H1 (cell line): ENCODE data around the gene EVI5. TPM values are rescaled to one million over a fixed set of nuclear protein-coding genes. Genes with fewer than 3 reads are reported as not detected.

Experiments used
- CTCF ChIA-PET: fragments of 300-600 bp; sonication (Branson Sonifier 250); formaldehyde crosslinking; loops from one replicate; lab custom pipeline; 2021; ENCODE audit not compliant: partially characterized antibody; lab: Charles Lee
- POLR2A ChIA-PET: fragments of 300-600 bp; sonication (Branson Sonifier 250); formaldehyde crosslinking; loops from one replicate; lab custom pipeline; 2021; ENCODE audit warnings: inconsistent platforms; ENCODE audit not compliant: partially characterized antibody; lab: Charles Lee
- DNase-seq, 2 experiments: peaks; one replicate each; pipeline versions ENCODE4 v3.0.0 to v3.0.0-alpha.2; 2010 to 2022; ENCODE audit warnings: low spot score in 2 of 2, low read depth in 1 of 2, mixed read lengths in 1 of 2
- FAIRE-seq: peaks from 2 replicates; lab custom pipeline; 2011; peaks lifted over from hg19 to GRCh38; lab: Jason Lieb, UNC
- H2AFZ ChIP-seq: 2 replicates; pipeline ENCODE4 v1.8.1; 2012; ENCODE audit warnings: low read length, inconsistent platforms
- H2AK5ac ChIP-seq: 2 replicates; pipeline ENCODE4 v1.6.1; 2013; ENCODE audit warnings: low read depth, low read length
- H2BK120ac ChIP-seq: replicated peaks from 2 replicates; pipeline ENCODE3; 2013; ENCODE audit warnings: low read depth, low read length, inconsistent platforms
- H2BK12ac ChIP-seq: 2 replicates; pipeline ENCODE4 v1.6.1; 2013; ENCODE audit warnings: low read depth, low read length
- H2BK15ac ChIP-seq: 2 replicates; pipeline ENCODE4 v1.6.1; 2013; ENCODE audit warnings: low read length
- H2BK20ac ChIP-seq: 2 replicates; pipeline ENCODE4 v1.6.1; 2013; ENCODE audit warnings: low read length
- H2BK5ac ChIP-seq: 2 replicates; pipeline ENCODE4 v1.6.1; 2013; ENCODE audit warnings: low read depth, low read length
- H3K14ac ChIP-seq: 2 replicates; pipeline ENCODE4 v1.6.1; 2013; ENCODE audit warnings: inconsistent platforms; ENCODE audit not compliant: insufficient read length
- H3K18ac ChIP-seq: 2 replicates; pipeline ENCODE4 v1.6.1; 2013; ENCODE audit warnings: low read length; ENCODE audit errors: extremely low read depth
- H3K23ac ChIP-seq: 2 replicates; pipeline ENCODE4 v1.6.1; 2013; ENCODE audit warnings: inconsistent platforms; ENCODE audit not compliant: insufficient read length
- H3K23me2 ChIP-seq: 2 replicates; pipeline ENCODE4 v1.6.1; 2013; ENCODE audit warnings: low read depth, low read length
- H3K27ac ChIP-seq: 2 replicates; pipeline ENCODE4 v1.6.1; 2011; ENCODE audit warnings: low read depth, low read length, inconsistent platforms
- H3K27me3 ChIP-seq, 4 experiments: replicated peaks in 1 of 4; 1 replicate in 1 of 4; 2 replicates in 3 of 4; pipeline versions ENCODE4 v1.6.1 to v1.8.1; 2011 to 2013; ENCODE audit warnings: low read length in 3 of 4, mild to moderate bottlenecking in 3 of 4, inconsistent platforms in 2 of 4, mixed read lengths in 2 of 4, moderate library complexity in 1 of 4; ENCODE audit not compliant: control insufficient read depth in 3 of 4, insufficient read depth in 3 of 4; ENCODE audit errors: extremely low read depth in 1 of 4
- H3K36me3 ChIP-seq, 4 experiments: 2 replicates each; pipeline versions ENCODE4 v1.6.1 to v1.8.1; 2011 to 2013; ENCODE audit warnings: mild to moderate bottlenecking in 4 of 4, low read length in 3 of 4, moderate library complexity in 2 of 4, control low read depth in 1 of 4, inconsistent platforms in 1 of 4; ENCODE audit not compliant: insufficient read depth in 4 of 4, control insufficient read depth in 2 of 4
- H3K4ac ChIP-seq: replicated peaks from 2 replicates; pipeline ENCODE3; 2013; ENCODE audit warnings: low read length, low read depth, mixed read lengths, inconsistent platforms; ENCODE audit not compliant: insufficient read length
- H3K4me1 ChIP-seq, 4 experiments: replicated peaks in 1 of 4; 1 replicate in 1 of 4; 2 replicates in 3 of 4; pipeline versions ENCODE4 v1.6.1 to v1.8.1; 2011 to 2013; ENCODE audit warnings: low read length in 3 of 4, inconsistent platforms in 2 of 4, mixed read lengths in 1 of 4; ENCODE audit not compliant: insufficient read depth in 4 of 4, control insufficient read depth in 3 of 4
- H3K4me2 ChIP-seq, 2 experiments: 2 replicates each; pipeline versions ENCODE4 v1.6.1 to v1.8.1; 2011 to 2013; ENCODE audit warnings: low read depth in 2 of 2, low read length in 2 of 2, control low read depth in 1 of 2, inconsistent platforms in 1 of 2, mild to moderate bottlenecking in 1 of 2; ENCODE audit not compliant: insufficient read depth in 1 of 2
- H3K4me3 ChIP-seq, 4 experiments: fragments of 200-600, 300-600 bp in 1 of 4; sonication (generic), shearing (Covaris generic), sonication (Bioruptor Twin) in 1 of 4; 2 replicates each; pipeline versions ENCODE4 v1.5.1 to v1.8.1; 2011 to 2016; ENCODE audit warnings: low read length in 4 of 4, low read depth in 3 of 4, control low read depth in 2 of 4, inconsistent platforms in 2 of 4, mild to moderate bottlenecking in 2 of 4, mixed read lengths in 1 of 4, moderate library complexity in 1 of 4; ENCODE audit not compliant: insufficient read depth in 2 of 4; ENCODE audit errors: extremely low read depth in 1 of 4
- H3K56ac ChIP-seq: replicated peaks from 2 replicates; pipeline ENCODE3; 2013; ENCODE audit warnings: low read depth, mild to moderate bottlenecking, mixed read lengths, low read length, inconsistent platforms; ENCODE audit not compliant: insufficient read length
- H3K79me1 ChIP-seq: 2 replicates; pipeline ENCODE4 v1.6.1; 2013; ENCODE audit warnings: low read depth, low read length, control low read depth
- H3K79me2 ChIP-seq, 2 experiments: 2 replicates each; pipeline versions ENCODE4 v1.6.1 to v1.8.1; 2012 to 2013; ENCODE audit warnings: low read length in 2 of 2, mild to moderate bottlenecking in 2 of 2, inconsistent platforms in 1 of 2; ENCODE audit not compliant: insufficient read depth in 2 of 2, control insufficient read depth in 1 of 2
- H3K9ac ChIP-seq, 4 experiments: replicated peaks in 1 of 4; 1 replicate in 1 of 4; 2 replicates in 3 of 4; pipeline versions ENCODE4 v1.6.1 to v1.8.1; 2011 to 2013; ENCODE audit warnings: low read depth in 3 of 4, low read length in 3 of 4, control low read depth in 2 of 4, mild to moderate bottlenecking in 2 of 4, moderate library complexity in 2 of 4, inconsistent platforms in 1 of 4; ENCODE audit errors: extremely low read depth in 1 of 4
- H3K9me3 ChIP-seq, 2 experiments: 2 replicates each; pipeline versions ENCODE4 v1.6.1 to v1.8.1; 2012 to 2013; ENCODE audit warnings: mild to moderate bottlenecking in 2 of 2, moderate library complexity in 2 of 2, control low read depth in 1 of 2, inconsistent platforms in 1 of 2, low read depth in 1 of 2, low read length in 1 of 2, mixed read lengths in 1 of 2; ENCODE audit not compliant: insufficient read depth in 2 of 2
- H4K20me1 ChIP-seq, 2 experiments: replicated peaks in 1 of 2; 2 replicates each; pipeline versions ENCODE3 to v1.8.1; 2011 to 2013; ENCODE audit warnings: inconsistent platforms in 2 of 2, low read length in 2 of 2, mild to moderate bottlenecking in 1 of 2; ENCODE audit not compliant: insufficient read depth in 2 of 2, control insufficient read depth in 1 of 2
- H4K5ac ChIP-seq: 2 replicates; pipeline ENCODE4 v1.6.1; 2013; ENCODE audit warnings: low read length, low read depth, mixed read lengths, inconsistent platforms; ENCODE audit not compliant: insufficient read length
- H4K8ac ChIP-seq: 2 replicates; pipeline ENCODE4 v1.8.0; 2013; ENCODE audit warnings: mild to moderate bottlenecking, moderate library complexity, low read length, inconsistent platforms; ENCODE audit not compliant: insufficient read depth; ENCODE audit errors: extremely low read depth
- H4K91ac ChIP-seq: replicated peaks from 2 replicates; pipeline ENCODE3; 2013; ENCODE audit warnings: low read length, mixed read lengths, inconsistent platforms; ENCODE audit not compliant: insufficient read length
- CBX8 ChIP-seq: fragments of 300-800, 300-1000 bp; sonication (generic); IDR thresholded peaks from 2 replicates; pipeline ENCODE4 v1.7.1; 2016; ENCODE audit warnings: low read depth, low read length, borderline replicate concordance
- KDM1A ChIP-seq: fragments of 200-600, 300-600 bp; sonication (generic); IDR thresholded peaks from 2 replicates; pipeline ENCODE4 v1.7.1; 2016; ENCODE audit warnings: mild to moderate bottlenecking, low read length, borderline replicate concordance
- PHF8 ChIP-seq: fragments of 200-600 bp; sonication (generic); conservative IDR thresholded peaks from 2 replicates; pipeline ENCODE4 v1.7.1; 2012; ENCODE audit warnings: low read depth, mild to moderate bottlenecking, inconsistent platforms, low read length, moderate library complexity
- WGBS, 2 experiments: shearing (Covaris generic) in 1 of 2; methylation state at CpG; one replicate each; pipeline versions ENCODE4 v1.1.6 to v1.1.7; 2013 to 2015; ENCODE audit warnings: low lambda C conversion rate in 2 of 2, mixed read lengths in 2 of 2, inconsistent platforms in 1 of 2, low coverage in 1 of 2, missing lambda C conversion rate in 1 of 2; ENCODE audit not compliant: insufficient replicate concordance in 2 of 2, insufficient coverage in 1 of 2, insufficient read length in 1 of 2; ENCODE audit errors: extremely low coverage in 1 of 2, missing lambda C conversion rate in 1 of 2; 5-methylcytosine and 5-hydroxymethylcytosine counted together
- polyA plus RNA-seq, 7 experiments: library from polyadenylated mRNA; depleted of rRNA in 3 of 7; stranded (reverse) in 5 of 7; unstranded in 2 of 7; fragments of >200 nt in 5 of 7; fragments of 200-250 nt in 2 of 7; gene quantifications; 1 replicate in 5 of 7; 2 replicates in 1 of 7; 4 replicates in 1 of 7; pipeline versions ENCODE4 v1.2.1 to v1.2.3, GENCODE V29; 2011 to 2013; ENCODE audit warnings: missing spikeins in 2 of 7, mixed read lengths in 2 of 7
- total RNA-seq: library from RNA; stranded (reverse); fragmentation: NEBNext Ultra II Directional; extraction: Animal tissue kit (Norgen Biotek cat#: 25700); gene quantifications from 2 replicates; pipeline ENCODE4 v1.2.1, GENCODE V29; 2021

Gene EVI5
- total and polyA plus RNA-seq, 2 of the 8 experiments (the other 6 are each of a cell fraction or from before 2014, with no cell fraction given), result 1.7 to 13.7 TPM

GRCh38 chr1:92759361-92759760, 25.5 kb downstream of the EVI5 start:
- no peak overlapping the region for H4K8ac ChIP-seq
- H3K27me3 ChIP-seq, result no peaks in the 10 kb centered on the region
- H4K5ac ChIP-seq, result no peak overlapping the region
- no peak overlapping the region for H3K27ac ChIP-seq
- no peak overlapping the region for H3K56ac ChIP-seq
- no peak overlapping the region for H3K18ac ChIP-seq
- H3K79me1 ChIP-seq, result 0 out of 2 replicates have a peak, but pooled peaks cover 2% of the 10 kb centered on the region
- H3K4me2 ChIP-seq, result no peak overlapping the region
- H3K4me1 ChIP-seq, result no peaks in the 10 kb centered on the region
- 93% methylated on average over 1 of the region's 1 CpG; no CpG with 5 or more reads in 1 of the 2 experiments for WGBS, 2 experiments
- H3K4ac ChIP-seq, result no peak overlapping the region
- H3K23me2 ChIP-seq, result no peaks in the 10 kb centered on the region
- TF ChIP-seq KDM1A (no peak), PHF8 (no peak), CBX8 (no peak)
- ChIA-PET POLR2A (no interaction called here), CTCF (interaction anchor here (0.6 to 4.5 kb wide), 3 partner anchors 13 to 286 kb away, joined by 3 to 40 read pairs (median 3); partner anchors contain the start of gene EVI5)
- H4K20me1 ChIP-seq, result peaks cover 0 to 2% of the 10 kb centered on the region in 2 experiments
- no peak overlapping the region for H2AK5ac ChIP-seq
- DNase-seq (no peak), FAIRE-seq (no peak)
- no peak overlapping the region for H2BK120ac ChIP-seq
- H2BK20ac ChIP-seq, result no peak overlapping the region
- no peak overlapping the region for H4K91ac ChIP-seq
- H2BK5ac ChIP-seq, result no peak overlapping the region
- H2BK12ac ChIP-seq, result no peak overlapping the region
- H3K79me2 ChIP-seq, result no peaks in the 10 kb centered on the region; a peak in 2 of 4 replicates
- no peak overlapping the region for H3K23ac ChIP-seq
- H3K14ac ChIP-seq, result no peak overlapping the region
- H3K4me3 ChIP-seq, result no peak overlapping the region
- H3K36me3 ChIP-seq, result no peaks in the 10 kb centered on the region
- H3K9ac ChIP-seq, result no peak overlapping the region
- H2AFZ ChIP-seq, result no peak overlapping the region
- no peak overlapping the region for H2BK15ac ChIP-seq
- H3K9me3 ChIP-seq, result no peaks in the 10 kb centered on the region; a peak in 1 of 4 replicates
